Astrocyte (in vitro differentiated cells and primary cell): ENCODE measurements around the gene PRKAA2. TPM values are rescaled to one million over a fixed set of nuclear protein-coding genes. Genes with fewer than 3 reads are reported as not detected.
A peak's percentile ranks its signal among the peaks of the same experiment; 100 is the strongest.

Experiments
- DNase-seq: peaks from one replicate; pipeline ENCODE4 v3.0.0-alpha.2; 2010; ENCODE audit warnings: low read depth
- FAIRE-seq: peaks from 2 replicates; lab custom pipeline; 2011; peaks lifted over from hg19 to GRCh38; lab: Jason Lieb, UNC
- H2AFZ ChIP-seq: 2 replicates; pipeline ENCODE4 v1.6.0; 2012; ENCODE audit warnings: low read depth, low read length, inconsistent platforms
- H3K27ac ChIP-seq: 2 replicates; pipeline ENCODE4 v1.5.1; 2011; ENCODE audit warnings: low read depth, low read length, inconsistent platforms
- H3K27me3 ChIP-seq: 2 replicates; pipeline ENCODE4 v1.6.0; 2011; ENCODE audit warnings: low read length, inconsistent platforms; ENCODE audit not compliant: insufficient read depth
- H3K36me3 ChIP-seq: 2 replicates; pipeline ENCODE4 v1.5.1; 2011; ENCODE audit warnings: low read length, inconsistent platforms; ENCODE audit not compliant: insufficient read depth
- H3K4me1 ChIP-seq: 2 replicates; pipeline ENCODE4 v1.5.1; 2011; ENCODE audit warnings: low read length, inconsistent platforms; ENCODE audit not compliant: insufficient read depth
- H3K4me2 ChIP-seq: 2 replicates; pipeline ENCODE4 v1.6.0; 2012; ENCODE audit warnings: low read length, inconsistent platforms
- H3K4me3 ChIP-seq: 2 replicates; pipeline ENCODE4 v1.5.1; 2011; ENCODE audit warnings: low read depth, mild to moderate bottlenecking, low read length, inconsistent platforms; ENCODE audit not compliant: insufficient read depth
- H3K79me2 ChIP-seq: 2 replicates; pipeline ENCODE4 v1.6.0; 2012; ENCODE audit warnings: mild to moderate bottlenecking, low read length, inconsistent platforms; ENCODE audit not compliant: insufficient read depth
- H3K9ac ChIP-seq: 2 replicates; pipeline ENCODE4 v1.6.0; 2012; ENCODE audit warnings: mild to moderate bottlenecking, low read length, inconsistent platforms
- H3K9me3 ChIP-seq: 2 replicates; pipeline ENCODE4 v1.5.1; 2012; ENCODE audit warnings: low read depth, mild to moderate bottlenecking, low read length, inconsistent platforms; ENCODE audit not compliant: insufficient read depth
- H4K20me1 ChIP-seq: 2 replicates; pipeline ENCODE4 v1.6.0; 2012; ENCODE audit warnings: low read length, inconsistent platforms; ENCODE audit not compliant: insufficient read depth
- H3K27ac Mint-ChIP-seq: one replicate; pipeline ENCODE4 v1.8.0; 2021; ENCODE audit warnings: mild to moderate bottlenecking, mixed read lengths; ENCODE audit not compliant: unreplicated experiment
- H3K27me3 Mint-ChIP-seq: one replicate; pipeline ENCODE4 v1.8.0; 2021; ENCODE audit warnings: low read depth, mixed read lengths; ENCODE audit not compliant: unreplicated experiment
- H3K36me3 Mint-ChIP-seq: one replicate; pipeline ENCODE4 v1.8.0; 2021; ENCODE audit warnings: low read depth, mixed read lengths; ENCODE audit not compliant: unreplicated experiment
- H3K4me1 Mint-ChIP-seq: one replicate; pipeline ENCODE4 v1.8.0; 2021; ENCODE audit warnings: low read depth, mixed read lengths; ENCODE audit not compliant: unreplicated experiment
- H3K4me3 Mint-ChIP-seq: one replicate; pipeline ENCODE4 v1.8.0; 2021; ENCODE audit warnings: mild to moderate bottlenecking, moderate library complexity, mixed read lengths; ENCODE audit not compliant: unreplicated experiment
- H3K9me3 Mint-ChIP-seq: one replicate; pipeline ENCODE4 v1.8.0; 2021; ENCODE audit warnings: mild to moderate bottlenecking, mixed read lengths; ENCODE audit not compliant: unreplicated experiment
- EZH2 ChIP-seq: IDR thresholded peaks from 2 replicates; pipeline ENCODE4 v1.6.1; 2012; ENCODE audit warnings: mild to moderate bottlenecking, low read length, inconsistent platforms; ENCODE audit not compliant: insufficient read depth
- total RNA-seq: library from RNA; stranded (reverse); gene quantifications from 2 replicates; pipeline ENCODE4 v1.2.1, GENCODE V29; 2021
- TF ChIP-seq, protein P1 (sequence below): IDR thresholded peaks from 2 replicates; pipeline ENCODE4 v1.5.1; 2011; ENCODE audit warnings: low read depth, mild to moderate bottlenecking, inconsistent platforms, low read length, moderate library complexity; ENCODE audit not compliant: insufficient read depth

PRKAA2 gene
- total RNA-seq, 1 donor from 2014 or later = 2.4 TPM

DNA sequence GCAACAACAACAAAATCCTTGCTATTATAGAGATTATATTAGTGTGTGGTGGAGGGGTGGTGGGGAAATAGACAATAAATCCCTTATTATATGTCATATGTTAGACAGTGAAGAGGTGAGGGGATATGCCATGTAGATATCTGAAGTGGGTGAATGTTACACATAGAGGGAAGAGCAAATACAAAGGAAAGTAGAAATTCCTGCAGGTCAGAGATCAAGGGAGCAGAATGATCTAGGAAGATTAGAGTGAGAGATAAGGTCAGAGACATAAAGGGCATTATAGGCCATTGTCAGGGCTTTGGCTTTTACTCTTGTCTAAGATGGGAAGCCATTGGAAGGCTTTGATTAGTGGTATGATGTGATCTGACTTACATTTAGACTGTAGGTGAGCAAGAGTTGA, 38.5 kb downstream of the PRKAA2 start:
- no peak overlapping the region for H2AFZ ChIP-seq
- no peaks in the 10 kb centered on the region for H3K9me3 Mint-ChIP-seq
- no peak overlapping the region for H3K27ac ChIP-seq
- H3K4me1 ChIP-seq = peaks cover 8% of the 10 kb centered on the region
- no peaks in the 10 kb centered on the region for H3K27me3 ChIP-seq
- H3K4me1 Mint-ChIP-seq = peaks cover 7% of the 10 kb centered on the region
- no peaks in the 10 kb centered on the region for H4K20me1 ChIP-seq
- peaks cover 2% of the 10 kb centered on the region for H3K36me3 Mint-ChIP-seq
- TF ChIP-seq, protein P1, sequence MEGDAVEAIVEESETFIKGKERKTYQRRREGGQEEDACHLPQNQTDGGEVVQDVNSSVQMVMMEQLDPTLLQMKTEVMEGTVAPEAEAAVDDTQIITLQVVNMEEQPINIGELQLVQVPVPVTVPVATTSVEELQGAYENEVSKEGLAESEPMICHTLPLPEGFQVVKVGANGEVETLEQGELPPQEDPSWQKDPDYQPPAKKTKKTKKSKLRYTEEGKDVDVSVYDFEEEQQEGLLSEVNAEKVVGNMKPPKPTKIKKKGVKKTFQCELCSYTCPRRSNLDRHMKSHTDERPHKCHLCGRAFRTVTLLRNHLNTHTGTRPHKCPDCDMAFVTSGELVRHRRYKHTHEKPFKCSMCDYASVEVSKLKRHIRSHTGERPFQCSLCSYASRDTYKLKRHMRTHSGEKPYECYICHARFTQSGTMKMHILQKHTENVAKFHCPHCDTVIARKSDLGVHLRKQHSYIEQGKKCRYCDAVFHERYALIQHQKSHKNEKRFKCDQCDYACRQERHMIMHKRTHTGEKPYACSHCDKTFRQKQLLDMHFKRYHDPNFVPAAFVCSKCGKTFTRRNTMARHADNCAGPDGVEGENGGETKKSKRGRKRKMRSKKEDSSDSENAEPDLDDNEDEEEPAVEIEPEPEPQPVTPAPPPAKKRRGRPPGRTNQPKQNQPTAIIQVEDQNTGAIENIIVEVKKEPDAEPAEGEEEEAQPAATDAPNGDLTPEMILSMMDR = no peak
- no peak for TF ChIP-seq EZH2
- H3K9me3 ChIP-seq = no peaks in the 10 kb centered on the region
- H3K36me3 ChIP-seq = no peaks in the 10 kb centered on the region
- H3K4me2 ChIP-seq = no peak overlapping the region
- no peak for FAIRE-seq
- no peak overlapping the region for H3K27ac Mint-ChIP-seq
- H3K27me3 Mint-ChIP-seq = no peaks in the 10 kb centered on the region
- no peak overlapping the region for H3K9ac ChIP-seq
- H3K4me3 Mint-ChIP-seq = no peak overlapping the region
- H3K4me3 ChIP-seq = no peak overlapping the region
- DNase-seq = no peak
- H3K79me2 ChIP-seq = no peaks in the 10 kb centered on the region

DNA sequence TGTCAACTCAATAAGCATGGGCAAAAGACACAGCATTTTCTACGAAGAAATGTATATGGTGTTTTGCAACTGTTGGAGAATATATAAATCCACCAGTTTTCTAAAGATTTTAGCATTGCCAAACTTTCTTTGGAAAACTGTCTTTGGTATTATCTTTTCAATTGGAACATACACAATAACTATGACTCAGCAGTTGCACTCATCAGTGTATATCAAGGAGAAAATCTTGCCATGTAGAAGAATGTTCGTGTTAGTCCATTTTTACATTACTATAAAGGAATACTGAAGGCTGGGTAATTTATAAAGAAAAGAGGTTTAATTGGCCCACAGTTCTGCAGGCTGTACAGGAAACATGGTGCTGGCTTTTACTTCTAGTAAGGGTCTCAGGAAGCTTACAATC, 41.1 kb downstream of the PRKAA2 start:
- Mint-ChIP-seq H3K36me3 (no peaks in the 10 kb centered on the region), H3K4me1 (peaks cover 11% of the 10 kb centered on the region), H3K27ac (no peak overlapping the region), H3K27me3 (no peaks in the 10 kb centered on the region), H3K9me3 (no peaks in the 10 kb centered on the region), H3K4me3 (no peak overlapping the region)
- Histone ChIP-seq H2AFZ (no peak overlapping the region), H3K27ac (no peak overlapping the region), H3K4me2 (no peak overlapping the region), H3K9me3 (no peaks in the 10 kb centered on the region), H3K9ac (no peak overlapping the region), H3K27me3 (no peaks in the 10 kb centered on the region), H3K79me2 (no peaks in the 10 kb centered on the region), H3K4me3 (no peak overlapping the region), H4K20me1 (no peaks in the 10 kb centered on the region), H3K4me1 (peaks cover 13% of the 10 kb centered on the region), H3K36me3 (no peaks in the 10 kb centered on the region)
- TF ChIP-seq EZH2 = no peak
- TF ChIP-seq, protein P1 = no peak
- DNase-seq (peak; percentile 14), FAIRE-seq (no peak)

DNA sequence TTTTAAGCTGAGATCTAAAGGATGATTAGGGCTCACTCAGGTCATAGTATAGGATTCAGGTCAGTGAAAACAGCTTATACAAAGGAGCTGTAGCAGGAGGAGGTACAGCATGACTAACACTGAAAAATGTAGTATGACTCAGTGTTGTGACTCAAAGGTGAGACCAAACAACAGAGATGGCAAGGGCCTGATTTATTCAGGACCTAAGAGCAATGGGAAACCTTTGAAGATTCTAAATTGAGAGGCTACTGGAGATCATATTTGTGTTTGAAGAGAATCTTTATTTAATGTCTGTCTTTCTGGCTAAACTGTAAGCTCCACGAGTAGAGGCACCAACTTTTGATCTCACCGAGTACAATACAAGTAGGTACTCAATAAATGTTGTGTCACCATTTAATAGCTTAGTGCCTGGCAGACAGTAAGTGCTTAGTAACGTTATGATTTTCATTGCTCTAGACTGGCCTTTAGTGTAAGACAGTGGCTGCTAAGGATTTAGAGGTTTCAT, 43.5 kb downstream of the PRKAA2 start:
- no peaks in the 10 kb centered on the region for H3K9me3 ChIP-seq
- H4K20me1 ChIP-seq = no peaks in the 10 kb centered on the region
- no peaks in the 10 kb centered on the region for H3K36me3 ChIP-seq
- Mint-ChIP-seq H3K27me3 (no peaks in the 10 kb centered on the region), H3K9me3 (no peaks in the 10 kb centered on the region), H3K4me1 (peaks cover 11% of the 10 kb centered on the region), H3K27ac (peak overlapping the region; percentile 34), H3K4me3 (no peak overlapping the region), H3K36me3 (no peaks in the 10 kb centered on the region)
- peak; percentile 67 for FAIRE-seq
- peak overlapping the region; percentile 66 for H3K27ac ChIP-seq
- H3K4me1 ChIP-seq = peaks cover 13% of the 10 kb centered on the region
- TF ChIP-seq, protein P1 = no peak
- H3K4me3 ChIP-seq = no peak overlapping the region
- H3K79me2 ChIP-seq = no peaks in the 10 kb centered on the region
- peak overlapping the region; percentile 45 for H3K4me2 ChIP-seq
- H2AFZ ChIP-seq = no peak overlapping the region
- peak overlapping the region; percentile 3 for H3K9ac ChIP-seq
- DNase-seq = peak; percentile 87
- no peaks in the 10 kb centered on the region for H3K27me3 ChIP-seq
